ENCODE results near the gene CMC4.
A peak's percentile ranks its signal among the peaks of the same experiment; 100 is the strongest.

The CMC4 gene, protein sequence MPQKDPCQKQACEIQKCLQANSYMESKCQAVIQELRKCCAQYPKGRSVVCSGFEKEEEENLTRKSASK
- total RNA-seq = 0 reads per million in 3 experiments

DNA sequence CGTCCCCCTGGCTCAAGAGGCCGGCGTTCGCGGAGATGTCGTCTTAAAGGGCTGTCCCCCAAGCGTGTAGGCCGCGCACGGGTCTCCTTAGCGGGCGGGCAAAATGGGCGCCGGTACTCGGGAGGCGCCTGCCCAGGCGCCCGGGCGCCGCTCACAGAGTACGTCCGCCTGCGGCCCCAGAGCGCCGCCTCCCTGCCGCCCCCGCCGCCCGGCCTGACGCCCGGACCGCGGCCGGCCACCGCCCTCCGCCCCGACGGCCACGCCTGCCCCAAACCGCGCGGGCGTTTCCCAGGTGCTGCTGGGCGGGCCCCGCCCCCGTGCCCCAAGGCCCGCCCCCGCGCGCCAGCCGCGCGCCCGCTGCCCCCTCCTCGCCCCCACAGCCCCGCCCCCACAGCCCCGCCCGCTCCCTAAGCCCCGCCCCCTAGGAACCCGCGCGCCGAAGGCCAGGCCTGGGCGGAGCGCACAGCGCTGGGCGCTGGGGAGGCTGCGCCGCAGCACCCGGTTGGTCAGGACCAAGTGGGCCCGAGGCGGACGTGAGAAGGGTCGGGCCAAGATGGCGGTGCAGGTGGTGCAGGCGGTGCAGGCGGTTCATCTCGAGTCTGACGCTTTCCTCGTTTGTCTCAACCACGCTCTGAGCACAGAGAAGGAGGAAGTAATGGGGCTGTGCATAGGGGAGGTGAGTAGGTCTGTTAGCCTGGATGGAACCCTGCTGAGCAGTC, at the start of gene CMC4, which contains the start of the genes BRCC3 and MTCP1:
CMC4 (minus strand) TSS at position 162 of the 719 bp plus-strand sequence. CDS start 7,113 bp downstream, outside the sequence.
BRCC3 (plus strand) TSS at position 534 of the 719 bp plus-strand sequence; CDS start at position 554, 20 bp downstream.
MTCP1 (minus strand) TSS at position 162 of the 719 bp plus-strand sequence. CDS start 5,126 bp downstream, outside the sequence.
- peak; percentile 70 for DNase-seq

DNA sequence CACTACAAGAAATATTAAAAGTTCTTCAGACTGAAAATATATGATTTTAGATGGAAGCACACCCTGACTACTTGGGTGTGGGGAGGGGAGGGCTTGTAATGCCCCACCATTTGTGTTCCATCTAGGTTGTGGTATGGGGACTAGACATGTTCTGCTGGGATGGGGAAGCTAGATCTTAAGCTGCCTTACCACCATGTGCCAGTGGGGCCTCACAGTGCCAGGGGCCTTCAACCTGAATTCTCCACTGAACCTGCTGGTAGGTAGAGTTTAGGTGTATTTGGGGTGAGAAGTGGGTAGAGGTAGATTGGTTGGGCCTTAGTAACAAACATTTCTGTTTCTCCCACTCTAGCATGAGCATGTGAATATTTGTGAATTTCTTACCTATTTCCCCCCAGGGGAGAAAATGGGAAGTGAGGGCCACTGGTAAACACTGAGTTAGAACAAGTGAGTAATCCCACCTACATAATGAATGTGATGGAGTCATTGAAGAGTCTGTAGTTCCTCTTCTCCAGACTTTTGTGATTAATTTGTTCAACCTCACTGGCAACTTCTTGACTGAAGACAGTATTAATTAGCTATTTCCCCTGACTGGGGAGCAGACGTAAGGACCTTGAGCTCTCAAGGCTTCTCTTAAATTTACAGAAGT, 44.4 kb upstream of the CMC4 start:
- no peak for DNase-seq

DNA sequence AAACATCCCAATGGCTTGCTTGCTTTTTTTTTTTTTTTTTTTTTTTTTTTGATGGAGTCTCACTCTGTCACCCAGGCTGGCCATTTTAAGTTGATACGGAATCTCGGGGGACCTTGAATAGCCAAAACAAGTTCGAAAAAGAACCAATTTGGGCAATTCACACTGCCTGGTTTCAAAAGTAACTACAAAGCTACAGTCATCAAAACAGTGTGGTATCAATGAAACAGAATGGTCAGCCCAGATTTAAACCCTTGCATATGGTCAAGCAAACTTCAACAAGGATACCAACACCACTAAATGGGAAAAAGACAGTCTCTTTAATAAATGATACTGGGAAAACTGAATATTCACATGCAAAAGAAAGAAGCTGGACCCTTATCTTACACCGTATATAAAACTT, 42.2 kb upstream of the CMC4 start:
- DNase-seq = no peak

DNA sequence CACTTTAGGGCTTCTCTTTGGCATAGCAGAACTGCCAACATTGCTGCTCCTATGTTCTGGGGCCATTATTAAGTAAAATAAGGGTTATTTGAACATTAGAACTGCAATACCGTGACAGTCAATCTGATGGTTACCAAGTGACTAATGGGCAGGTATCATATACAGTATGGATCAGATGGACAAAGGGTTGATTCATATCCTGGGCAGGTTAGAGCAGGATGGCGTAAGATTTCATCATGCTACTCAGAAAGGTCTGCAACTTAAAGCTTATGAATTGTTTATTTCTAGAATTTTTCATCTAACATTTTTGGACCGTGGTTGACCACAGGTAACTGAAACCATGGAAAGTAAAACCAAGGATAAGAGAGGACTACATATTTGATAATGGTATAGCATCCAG, 41.2 kb upstream of the CMC4 start:
- DNase-seq = no peak

DNA sequence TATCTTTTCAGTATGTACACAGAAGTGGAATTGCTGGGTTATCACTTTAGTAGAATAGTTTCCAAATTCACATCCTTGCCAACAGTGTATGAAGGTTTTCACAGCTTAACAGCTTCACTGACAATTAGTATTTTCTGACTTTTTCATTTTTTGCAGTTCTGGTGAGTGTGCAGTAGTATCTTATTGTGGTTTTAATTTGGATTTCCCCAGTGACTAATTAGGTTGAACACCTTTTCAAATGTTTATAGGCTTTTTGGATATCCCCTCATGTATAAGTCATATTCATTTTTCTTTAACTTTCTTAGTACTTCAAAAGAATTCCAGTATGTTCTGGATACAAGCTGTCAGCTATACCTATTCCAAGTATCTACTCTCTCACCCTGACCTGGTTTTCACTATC, 37.5 kb upstream of the CMC4 start:
- DNase-seq = no peak

DNA sequence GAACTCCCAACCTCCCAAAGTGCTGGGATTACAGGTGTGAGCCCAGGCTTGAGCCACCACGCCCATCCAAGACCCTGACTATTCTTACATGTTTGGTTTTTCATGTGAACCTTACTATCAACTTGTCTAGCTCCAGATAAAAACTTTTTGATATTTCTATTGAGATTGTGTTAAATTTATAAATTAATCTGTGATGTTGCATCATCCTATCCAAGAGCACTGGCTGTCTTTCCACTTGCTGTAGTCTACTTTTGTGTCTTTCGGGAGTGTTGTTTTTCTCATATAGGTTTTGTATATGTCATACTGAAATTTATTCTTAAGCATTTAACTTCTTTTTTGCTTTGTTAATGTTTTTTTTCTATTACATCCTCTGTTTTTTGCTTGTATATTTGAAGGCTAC, 35.0 kb upstream of the CMC4 start:
- DNase-seq = no peak

DNA sequence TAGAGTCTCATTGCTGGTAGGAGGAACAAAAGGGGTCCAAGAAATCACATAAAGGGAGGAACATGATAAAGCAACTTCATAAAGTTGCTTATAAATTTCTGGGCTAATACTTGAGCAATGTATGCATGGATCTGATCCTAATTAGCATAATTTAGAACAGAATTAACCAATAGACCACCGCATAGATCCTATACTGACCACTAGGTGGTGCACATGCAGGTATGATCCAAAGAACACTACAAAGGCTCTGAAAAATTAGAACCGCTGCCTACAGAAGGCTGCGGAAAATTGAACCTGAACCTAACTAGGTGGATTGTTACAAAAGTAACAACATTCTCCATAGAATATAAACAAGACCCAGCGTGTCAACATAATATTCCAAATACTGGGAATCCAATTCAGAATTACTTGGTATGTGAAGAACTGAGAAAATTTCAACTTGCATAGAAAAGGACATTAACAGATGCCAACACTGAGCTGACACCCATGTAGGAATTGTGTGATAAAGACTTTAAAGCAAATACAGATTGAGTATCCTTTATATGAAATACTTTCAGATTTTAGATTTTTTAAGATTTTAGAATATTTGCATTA, 23.6 kb upstream of the CMC4 start:
- DNase-seq = peak; percentile 35

DNA sequence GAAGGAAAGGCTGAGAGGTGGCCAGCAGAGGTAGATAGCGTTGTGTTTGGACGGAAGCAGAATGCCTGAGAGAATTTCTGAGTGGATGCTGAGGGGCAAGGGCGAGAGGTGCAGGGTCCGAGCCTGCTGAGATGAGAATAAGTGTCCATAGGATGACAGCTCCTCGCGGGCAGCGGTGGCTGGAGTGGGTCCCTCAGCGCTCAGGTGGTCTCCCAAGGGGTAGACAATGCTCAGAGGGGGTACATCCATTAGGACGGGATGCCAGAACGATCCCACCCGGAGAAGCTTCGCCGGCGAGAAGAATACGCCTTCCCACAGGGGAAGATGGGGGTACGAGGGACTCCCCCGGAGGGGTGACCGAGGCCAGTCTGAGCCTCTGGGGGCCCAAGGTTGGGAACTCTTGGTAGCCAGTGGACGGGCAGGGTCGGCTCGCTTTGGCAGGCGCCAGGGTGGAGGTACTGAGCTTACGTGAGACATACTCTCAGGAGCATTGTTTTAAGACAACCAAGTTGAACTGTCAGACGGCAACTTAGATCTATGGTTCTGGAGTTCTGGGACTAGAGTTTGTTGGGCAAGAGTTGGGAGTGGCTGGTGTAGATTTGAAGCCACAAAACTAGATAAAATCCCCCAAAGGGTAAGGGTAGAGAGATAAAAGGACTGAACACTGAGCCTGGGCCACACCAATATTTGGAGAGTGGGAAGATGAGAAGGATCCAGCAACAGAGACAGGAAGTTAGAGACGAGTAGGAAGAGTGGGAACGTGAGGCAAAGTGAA, 16.2 kb upstream of the CMC4 start:
- DNase-seq = no peak

DNA sequence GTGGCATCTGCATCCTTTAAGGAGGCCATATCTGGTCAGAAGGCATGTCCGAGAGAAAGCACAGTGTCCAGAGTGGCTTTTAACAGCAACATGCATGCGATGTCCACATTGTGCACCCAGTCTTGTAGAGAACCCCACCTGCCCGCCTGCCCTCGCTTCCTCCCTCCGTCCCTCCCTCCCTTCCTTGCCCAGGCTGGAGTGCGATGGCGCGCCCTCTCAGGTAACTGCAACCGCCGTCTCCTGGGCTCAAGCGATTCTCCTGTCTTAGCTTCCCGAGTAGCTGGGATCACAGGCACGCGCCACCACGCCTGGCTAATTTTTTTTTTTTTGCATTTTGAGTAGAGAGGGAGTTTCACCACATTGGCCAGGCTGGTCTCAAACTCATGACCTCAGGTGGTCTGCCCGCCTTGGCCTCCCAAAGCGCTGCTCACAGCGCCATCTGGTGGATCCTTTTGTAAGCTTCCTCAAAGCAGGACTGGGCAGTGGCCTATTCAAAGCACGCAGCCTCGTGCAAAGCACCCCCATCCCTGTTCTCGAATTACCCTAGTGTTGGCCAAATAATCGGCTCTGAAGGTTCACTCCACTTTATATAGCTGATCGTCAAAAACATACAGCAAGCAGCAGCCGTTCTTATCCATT, 15.4 kb upstream of the CMC4 start:
- no peak for DNase-seq

DNA sequence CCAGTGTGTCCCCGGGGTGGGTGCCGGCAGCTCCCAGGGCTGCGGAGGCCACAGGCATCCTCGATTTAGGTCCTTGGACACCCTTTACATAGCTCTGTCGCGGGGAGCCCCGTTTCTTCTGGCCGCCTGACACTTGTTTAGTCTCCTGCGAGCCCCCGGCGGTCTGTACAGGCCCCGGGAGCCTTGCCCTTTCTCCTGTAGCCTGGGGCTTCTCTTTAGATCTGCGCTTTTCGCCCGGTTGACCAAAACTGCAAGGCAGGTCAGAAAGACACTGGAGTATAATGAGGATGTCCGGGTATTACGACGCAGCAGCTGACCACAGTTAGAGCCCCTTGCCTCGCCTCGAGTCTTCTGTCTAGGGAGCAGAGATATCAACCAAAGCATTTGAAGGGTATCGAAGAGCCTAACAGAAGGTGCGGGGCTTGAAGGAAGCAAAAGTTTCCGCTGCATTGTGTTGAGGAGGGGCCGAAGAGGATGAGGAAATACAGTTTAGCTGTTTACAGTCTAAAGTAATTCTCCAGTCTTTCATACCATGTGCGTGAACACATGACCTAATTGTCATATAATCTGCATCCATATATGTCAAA, 851 bp upstream of the CMC4 start:
- peak; percentile 4 for DNase-seq

DNA sequence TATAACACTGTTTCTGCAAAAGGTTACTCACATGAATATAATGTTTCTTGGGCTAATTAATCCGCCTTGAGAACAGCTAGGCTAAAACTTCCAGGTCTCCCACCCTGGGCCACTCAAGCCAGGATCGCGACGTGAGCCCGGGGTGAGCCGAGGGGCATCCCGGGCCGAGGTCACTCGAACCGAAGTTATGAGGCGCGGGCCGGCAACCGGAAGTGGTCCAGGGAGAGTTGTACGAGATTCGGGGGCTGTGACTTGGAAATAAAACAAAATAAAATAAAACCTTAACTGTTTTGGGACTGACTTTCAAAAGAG, 317 bp downstream of the CMC4 start:
- no peak for DNase-seq

DNA sequence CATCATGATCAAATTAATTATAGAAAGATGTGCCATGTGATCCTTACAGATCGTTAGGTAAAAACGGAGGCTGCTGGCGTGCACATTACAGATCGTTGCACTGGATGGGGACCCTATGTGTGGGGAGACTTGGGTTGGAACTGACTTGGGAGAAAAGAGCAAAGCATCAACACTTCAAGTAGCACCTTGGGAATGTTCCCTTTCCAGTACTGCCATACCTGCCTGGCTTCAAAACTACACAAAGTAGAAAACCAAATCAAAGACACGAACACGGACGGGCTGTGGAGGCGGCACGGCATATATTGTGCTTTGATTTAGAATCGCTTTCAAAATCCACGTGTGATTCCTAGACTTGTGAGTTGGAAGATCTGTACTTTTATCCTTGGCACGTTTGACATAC, 898 bp downstream of the CMC4 start:
- DNase-seq = no peak

DNA sequence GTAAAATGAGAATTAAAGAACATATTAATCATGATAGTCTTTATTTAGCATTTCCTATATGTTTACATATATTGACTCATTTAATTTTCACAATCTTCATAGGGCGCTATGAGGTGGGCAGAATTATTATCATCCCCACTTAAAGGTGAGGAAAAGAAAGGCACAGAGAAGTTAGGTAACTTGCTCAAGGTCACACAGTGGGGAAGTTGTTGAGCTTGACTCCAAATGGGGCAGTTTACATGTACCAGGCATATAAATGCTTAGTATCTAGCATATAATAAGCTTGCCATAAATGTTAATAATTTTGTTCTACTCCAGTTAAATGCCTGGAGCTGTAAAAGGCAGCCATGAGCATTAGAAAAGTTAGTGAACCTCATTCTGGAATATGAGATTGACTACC, 1.5 kb downstream of the CMC4 start:
- no peak for DNase-seq

DNA sequence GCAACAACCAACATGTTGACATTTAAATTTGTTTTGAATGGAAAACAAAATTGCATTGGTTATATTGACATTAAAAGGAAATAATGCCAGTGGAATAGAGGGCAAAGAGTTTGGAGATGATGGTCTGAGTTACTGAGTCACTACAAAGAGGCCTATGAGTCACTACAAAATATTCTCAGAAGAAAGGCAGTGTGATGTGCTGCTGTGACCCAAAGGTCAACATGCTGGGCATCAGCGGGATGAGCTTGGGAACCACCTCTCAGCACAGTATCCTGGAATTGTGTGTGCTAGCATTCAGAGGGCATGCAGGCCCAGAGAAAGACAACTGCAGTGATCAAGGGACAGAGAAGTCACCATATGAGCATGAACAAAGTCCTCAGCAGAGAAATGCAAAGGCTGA, 2.8 kb downstream of the CMC4 start:
- no peak for DNase-seq

DNA sequence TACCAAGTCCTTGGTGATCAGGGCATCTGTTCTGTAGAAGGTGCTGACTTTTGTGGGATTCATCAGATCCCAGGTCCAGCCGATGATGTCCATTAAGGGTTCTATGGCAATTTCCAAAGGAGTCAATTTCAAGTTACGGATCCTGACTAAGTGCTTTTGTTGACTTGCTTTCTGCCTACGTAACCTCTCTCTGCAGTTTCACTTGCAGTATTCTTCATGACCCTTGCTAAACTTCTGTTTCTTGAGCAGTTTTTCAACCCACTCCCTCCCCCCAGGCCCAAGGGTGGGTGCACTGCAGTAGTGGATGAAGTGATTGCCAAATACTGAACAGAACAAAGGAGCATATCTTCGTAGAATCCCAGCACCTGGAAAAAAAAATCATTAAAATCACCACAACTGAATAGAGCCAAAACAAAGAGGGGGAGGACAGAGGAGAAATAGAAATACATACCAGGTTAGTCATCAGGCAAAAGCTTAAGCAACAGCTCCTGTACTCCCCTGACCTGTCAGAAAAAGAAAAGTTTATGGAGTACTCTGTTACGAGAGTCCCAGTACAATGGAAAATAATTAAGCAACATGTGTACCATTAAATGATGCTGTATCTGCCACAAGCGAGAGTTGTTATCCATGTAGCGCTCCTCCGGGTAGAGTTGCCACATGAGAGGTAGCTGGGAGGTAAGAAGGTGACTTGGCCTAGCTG, 5.8 kb downstream of the CMC4 start:
- no peak for DNase-seq

DNA sequence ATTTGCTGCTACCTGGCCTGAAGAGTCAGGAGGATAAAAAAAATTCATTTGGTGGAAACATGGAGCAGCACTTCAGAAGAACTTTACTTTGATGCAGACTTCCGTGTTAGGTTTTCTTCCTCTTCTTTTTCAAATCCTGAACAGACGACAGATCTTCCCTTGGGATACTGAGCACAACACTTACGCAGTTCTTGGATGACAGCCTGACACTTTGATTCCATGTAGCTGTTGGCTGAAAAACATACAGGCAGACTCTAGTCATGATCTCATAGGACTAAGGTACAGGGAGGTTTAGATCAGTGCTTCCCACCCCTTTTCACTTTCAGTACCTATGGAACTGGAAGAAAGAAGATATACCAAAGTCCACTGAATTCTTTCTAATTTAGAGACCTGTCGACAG, 9.2 kb downstream of the CMC4 start:
- DNase-seq = no peak

DNA sequence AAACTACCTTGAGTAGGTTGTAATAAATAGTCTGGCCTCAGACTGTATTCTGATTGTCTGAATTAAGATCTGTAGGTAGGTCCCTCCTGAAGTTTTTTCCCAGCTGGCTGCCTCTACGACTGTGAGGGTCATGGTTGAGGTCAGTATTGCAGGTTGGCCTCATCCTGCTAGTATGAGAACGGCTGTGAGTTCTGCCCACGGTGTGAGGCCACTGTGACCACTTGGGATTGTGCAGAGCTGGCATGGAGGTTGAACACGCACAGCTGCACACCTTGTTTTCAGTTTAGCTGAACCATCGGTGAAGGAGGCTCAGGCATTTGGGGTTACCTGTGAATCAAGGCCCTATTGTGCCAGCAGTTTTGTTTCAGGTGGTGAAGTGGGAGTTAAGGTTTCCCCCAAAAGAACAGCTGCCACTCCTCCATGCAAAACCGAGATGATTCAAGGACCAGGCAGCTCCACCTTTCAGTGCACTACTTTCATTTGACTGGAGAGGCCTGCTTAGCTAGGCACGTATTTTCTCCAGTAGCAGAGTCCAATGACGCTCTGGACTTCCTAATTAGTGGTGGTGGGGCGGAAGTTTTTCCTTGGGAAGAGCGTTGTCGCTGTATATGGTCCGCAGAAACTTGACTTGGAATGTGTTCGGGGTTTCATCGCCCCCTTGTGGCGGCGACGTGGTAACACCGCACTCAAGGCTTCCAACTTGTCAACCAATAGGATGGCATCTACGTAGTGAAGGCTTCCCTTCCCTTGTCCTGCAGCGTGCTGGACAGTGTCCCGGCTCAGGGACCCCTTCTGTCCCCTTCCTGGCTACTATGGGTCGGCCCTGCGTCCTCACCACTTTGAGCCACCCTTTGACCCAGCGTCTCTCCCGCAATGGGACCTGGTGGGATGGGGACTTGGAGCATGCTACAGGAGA, 13.8 kb downstream of the CMC4 start:
- peak; percentile 36 for DNase-seq

DNA sequence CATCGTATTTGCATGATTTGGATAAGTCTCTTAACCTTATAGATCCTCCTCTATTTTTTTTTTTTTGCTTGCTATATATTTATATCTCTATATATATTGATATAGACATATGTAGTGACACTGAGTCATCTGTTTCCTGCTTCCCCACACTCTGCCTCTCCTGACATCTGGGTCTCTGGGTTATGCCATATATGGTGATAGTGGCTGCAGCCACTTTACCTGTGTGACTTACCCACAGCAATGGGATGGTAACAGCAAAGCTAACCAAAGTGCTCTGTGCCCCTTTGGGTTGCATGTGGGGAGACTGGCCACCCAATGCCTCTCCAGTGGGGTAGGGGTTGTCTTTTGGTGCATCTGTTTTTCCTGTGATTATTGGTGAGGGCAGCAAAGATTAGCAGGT, 14.5 kb downstream of the CMC4 start:
- DNase-seq = no peak

DNA sequence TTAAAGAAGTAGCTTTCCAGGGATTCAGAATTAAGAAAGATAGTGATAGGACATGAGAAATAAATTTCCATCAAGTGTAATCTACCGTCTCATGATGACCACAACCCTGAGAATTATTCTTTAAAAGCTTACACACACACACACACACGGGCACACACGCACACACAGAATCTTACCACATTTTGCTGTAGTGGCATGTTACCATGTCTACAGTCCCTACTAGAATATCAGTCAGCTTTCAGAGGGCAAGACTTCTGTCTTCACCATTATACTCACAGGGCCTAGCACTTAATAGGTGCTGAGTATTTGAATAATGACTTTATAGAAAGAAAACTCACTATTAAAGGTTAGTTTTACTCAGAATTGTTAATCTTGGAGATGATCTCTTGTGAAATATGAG, 15.4 kb downstream of the CMC4 start:
- no peak for DNase-seq

DNA sequence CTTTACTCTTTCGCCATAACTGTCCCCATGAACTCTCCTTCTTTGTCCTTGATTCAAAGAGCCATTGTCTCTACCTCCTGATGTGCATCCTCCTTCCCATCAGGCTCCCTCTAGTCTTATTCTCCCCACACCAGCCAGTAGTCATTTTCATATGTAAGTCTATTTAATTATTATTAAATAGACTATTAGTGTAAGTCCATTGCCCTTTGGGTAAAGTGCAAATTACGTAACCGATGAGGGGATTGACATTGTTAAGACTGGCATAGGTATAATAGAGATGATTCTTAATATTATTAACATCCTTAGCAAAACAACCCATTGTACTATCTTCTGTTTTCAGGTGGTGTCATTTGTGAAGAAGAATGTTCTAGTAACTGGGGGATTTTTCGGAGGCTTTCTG, 16.7 kb downstream of the CMC4 start:
- DNase-seq = no peak

DNA sequence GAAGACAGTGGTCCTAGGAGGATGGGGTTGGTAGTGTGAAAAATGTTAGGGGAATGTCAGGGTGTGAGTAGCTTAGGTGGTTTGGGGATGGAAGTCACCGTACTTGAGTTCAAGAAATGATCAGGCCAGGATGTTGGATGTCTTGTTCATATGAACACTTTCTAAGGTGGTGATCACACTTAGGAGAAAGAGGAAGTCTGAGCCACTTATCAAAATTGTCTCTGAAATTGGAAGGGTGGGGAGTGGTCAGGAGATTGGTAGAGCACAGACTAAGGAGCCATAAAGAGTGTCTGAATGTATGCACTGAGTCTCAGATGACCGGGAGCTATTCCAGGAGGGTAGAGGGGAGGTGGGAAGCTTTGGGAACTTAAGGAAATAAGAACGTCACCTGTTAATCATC, 17.3 kb downstream of the CMC4 start:
- DNase-seq = no peak
